GM21737 (cell line): ENCODE results near the gene OR2AG2.

Experiments used
- ATAC-seq: cut with Tn5 transposase; IDR thresholded peaks from one replicate; pipeline ENCODE4 v1.9.1; 2021; ENCODE audit warnings: mild to moderate bottlenecking, moderate library complexity; ENCODE audit not compliant: unreplicated experiment

The OR2AG2 gene

DNA sequence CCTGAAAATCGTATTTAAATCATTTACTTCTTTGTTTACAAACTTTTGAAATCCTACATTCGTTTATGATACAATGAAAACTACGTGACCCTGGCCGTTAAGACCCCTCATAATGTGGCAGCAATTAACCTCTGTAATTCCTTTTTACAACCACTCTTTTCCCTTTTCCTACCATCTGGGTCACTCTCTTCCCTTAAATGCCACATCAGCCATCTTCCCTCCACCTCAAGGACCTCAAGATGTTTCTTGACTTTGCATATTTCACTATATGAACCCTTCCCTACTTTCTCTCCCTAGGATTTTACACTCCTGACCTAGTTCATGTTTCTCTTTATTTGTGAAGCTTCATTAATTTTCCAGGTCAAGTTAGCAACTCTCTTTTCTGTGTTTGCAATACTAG, 26.8 kb downstream of the OR2AG2 start:
- no peak for ATAC-seq

GRCh38 chr11:6742260-6742659, 29.5 kb downstream of the OR2AG2 start:
- ATAC-seq, result no peak

DNA sequence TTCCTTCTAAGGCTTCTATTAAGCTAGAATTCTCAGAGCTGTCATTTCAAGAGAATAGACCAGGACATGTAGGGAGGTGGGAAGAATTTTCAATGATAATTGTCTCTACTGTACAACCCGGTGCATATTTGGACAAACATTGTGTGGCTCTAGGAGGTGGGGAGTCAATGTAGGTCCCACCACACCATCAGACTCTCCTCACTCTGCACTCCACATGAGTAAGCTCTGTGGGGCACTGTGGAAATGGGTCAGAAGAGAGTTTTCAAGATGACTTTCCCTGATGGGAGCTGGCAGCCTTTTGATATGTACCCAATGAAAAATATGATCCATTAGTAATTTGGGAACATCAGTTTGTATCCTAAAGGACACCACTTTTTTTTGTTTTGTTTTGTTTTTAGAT, 33.2 kb downstream of the OR2AG2 start:
- ATAC-seq, result no peak

GRCh38 chr11:6737872-6738466, 33.8 kb downstream of the OR2AG2 start:
- ATAC-seq, result peak; percentile 64

- ATAC-seq, result no peak
These were observed 35.2 kb downstream of the OR2AG2 start for GRCh38 chr11:6736495-6737121.

DNA sequence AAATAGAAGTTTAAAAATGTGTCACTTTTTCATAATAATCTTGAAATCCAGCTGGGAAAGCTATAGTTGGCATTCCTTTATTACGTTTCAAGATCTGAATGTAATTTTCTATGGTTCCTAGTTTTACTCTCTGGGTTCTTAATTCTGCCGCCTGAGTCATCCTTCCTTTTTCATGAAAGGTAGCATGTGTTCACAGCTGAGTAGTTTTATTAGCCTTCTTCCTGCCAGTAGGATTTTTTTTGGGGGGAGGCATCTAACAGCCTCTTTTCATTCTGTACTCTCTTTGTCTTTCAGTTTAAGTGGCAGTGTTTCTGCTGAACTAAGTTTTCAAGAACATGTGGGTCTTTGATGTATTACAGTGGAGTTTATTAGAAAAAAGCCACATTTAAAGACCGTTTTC, 36.5 kb downstream of the OR2AG2 start:
- ATAC-seq, result no peak

DNA sequence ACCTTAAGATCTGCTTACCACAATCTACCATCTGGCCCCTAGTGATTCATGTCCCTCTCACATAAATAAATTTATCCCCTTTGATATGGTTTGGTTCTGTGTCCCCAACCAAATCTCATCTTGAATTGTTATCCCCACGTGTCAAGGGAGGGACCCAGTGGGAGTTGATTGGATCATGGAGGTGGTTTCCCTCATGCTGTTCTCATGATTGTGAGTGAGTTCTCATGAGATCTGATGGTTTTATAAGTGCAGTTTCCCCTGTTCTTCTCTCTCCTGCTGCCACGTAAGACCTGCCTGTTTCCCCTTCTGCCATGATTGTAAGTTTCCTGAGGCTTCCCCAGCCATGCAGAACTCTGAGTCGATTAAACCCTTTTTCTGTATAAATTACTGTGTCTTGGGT, 37.2 kb downstream of the OR2AG2 start:
- no peak for ATAC-seq

DNA sequence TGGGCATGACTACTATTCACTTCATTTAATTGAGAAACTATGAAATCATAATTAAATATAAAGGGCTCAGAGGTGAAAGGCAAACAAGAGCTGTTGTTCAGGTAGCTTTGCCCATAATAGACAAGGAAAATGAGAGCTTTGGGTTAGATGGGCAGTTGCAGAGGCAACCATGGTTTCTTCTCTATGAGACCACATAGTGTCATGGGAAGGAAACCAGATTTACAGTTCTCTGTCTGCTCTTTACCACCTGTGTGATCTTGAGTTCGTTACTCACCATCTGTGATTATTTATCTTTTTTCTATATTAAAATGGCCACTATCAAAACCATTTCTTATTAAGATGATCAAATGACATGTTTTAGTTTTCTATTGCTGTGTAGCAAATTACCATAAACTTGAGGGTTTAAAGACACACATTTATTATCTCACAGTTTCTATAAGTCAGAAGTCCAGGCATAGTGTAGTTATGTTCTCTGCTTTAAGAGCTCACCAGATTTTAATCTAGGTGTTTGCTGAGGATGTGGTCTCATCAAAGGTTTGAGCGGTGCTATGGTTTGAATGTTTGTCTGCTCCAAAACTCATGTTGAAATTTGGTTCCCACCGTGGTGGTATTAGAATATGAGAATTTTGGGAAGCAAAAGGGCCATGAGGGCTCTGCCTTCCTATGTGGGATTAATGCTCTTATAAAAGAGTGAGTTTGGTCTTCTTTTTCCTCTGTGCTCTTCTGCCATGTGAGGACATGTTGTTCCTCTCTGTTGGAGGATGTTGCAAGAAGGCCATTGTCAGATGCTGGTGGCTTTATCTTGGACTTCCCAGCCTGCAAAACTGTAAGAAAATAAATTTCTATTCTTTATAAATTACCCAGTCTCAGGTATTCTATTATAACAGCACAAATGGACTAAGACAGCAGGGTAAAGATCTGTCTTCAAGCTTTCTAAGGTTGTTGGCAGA, 38.2 kb downstream of the OR2AG2 start:
- no peak for ATAC-seq

GRCh38 chr11:6727971-6728760, 43.6 kb downstream of the OR2AG2 start:
- ATAC-seq, result no peak

DNA sequence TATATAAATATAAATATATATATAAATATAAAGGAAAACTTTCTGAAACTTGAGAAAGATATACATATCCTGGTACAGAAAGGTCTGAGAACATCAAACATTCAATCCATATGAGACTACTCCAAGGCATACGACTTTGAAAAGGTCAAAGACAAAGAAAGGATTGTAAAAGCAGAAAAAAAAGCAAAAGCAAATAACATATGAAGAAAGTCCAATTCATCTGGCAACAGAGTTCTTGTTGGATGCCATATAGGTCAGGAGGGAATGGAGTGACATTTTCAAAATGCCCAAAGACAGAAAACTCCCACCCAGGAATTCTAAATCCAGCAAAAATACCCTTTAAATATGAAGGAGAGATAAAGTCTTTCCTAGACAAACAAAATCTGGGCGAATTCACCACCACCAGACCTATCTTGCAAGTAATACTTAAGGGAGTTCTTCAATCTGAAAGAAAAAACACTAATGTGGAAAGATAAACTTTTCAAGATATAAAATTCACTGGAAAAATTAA, 46.3 kb downstream of the OR2AG2 start:
- ATAC-seq, result no peak

- no peak for ATAC-seq
These were observed 47.8 kb downstream of the OR2AG2 start for GRCh38 chr11:6724013-6724412.

GRCh38 chr11:6721343-6721742, 50.4 kb downstream of the OR2AG2 start:
- ATAC-seq, result no peak

DNA sequence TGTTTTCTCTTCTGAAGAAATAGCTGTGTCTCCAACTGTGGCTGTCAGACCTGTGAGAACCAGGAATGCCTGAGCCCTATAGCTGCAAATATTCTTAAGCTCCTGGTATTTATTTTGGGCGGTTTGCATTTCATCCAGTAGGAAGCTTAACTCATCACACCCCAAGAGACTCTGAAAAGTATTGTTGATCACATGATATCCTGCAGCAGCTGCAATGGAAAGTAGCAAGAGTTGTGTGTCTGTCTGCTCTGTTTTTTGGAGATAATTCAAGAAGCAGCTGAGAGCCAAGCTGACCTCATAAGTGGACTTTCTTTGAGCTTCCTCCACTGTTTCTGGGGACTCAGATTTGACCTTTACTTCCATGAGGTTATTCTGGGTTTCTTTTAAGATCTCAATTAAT, 52.2 kb downstream of the OR2AG2 start:
- ATAC-seq, result no peak

DNA sequence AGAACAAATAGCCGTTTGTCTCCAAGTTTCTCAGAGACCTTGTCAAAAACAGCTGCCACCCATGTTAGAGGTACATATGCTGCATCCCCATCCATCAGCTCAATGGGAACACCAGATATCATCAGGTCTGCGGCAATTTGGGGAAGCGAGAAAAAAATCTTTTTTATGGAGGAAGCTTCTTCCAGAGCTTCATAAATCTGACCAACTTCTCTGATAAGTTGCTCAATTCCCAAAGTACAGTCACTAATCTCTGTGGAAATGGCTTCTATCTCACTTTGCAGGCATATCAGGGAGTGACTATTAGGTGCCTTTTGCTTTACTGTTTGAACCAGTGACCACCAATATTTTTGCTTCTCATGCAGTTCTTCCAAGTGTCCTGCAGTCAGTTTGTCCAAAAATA, 54.4 kb downstream of the OR2AG2 start:
- ATAC-seq, result no peak
